SK-N-MC (cell line): ENCODE measurements around the gene MCF2.

ENCODE experiments used
- DNase-seq: peaks from one replicate; pipeline ENCODE4 v3.0.0-alpha.2; 2011; ENCODE audit warnings: low read depth, low spot score
- H3K27ac ChIP-seq: fragments of 200-600 bp; sonication (generic); 2 replicates; pipeline ENCODE4 v1.5.1; 2016; ENCODE audit warnings: mixed run types
- H3K36me3 ChIP-seq: fragments of 200-600 bp; sonication (generic); 2 replicates; pipeline ENCODE4 v1.6.1; 2017; ENCODE audit warnings: antibody characterized with exemption, low read length, mixed read lengths; ENCODE audit not compliant: insufficient read depth
- H3K4me3 ChIP-seq: fragments of 200-600 bp; sonication (generic); 2 replicates; pipeline ENCODE4 v1.5.1; 2016
- H3K9ac ChIP-seq: fragments of 200-600 bp; sonication (generic); 2 replicates; pipeline ENCODE4 v1.8.0; 2017; ENCODE audit warnings: mixed run types, mixed read lengths; ENCODE audit not compliant: insufficient read length
- H3K9me3 ChIP-seq: fragments of 200-600 bp; sonication (generic); 2 replicates; pipeline ENCODE4 v1.6.1; 2017; ENCODE audit warnings: low read depth, mild to moderate bottlenecking, antibody characterized with exemption, low read length, moderate library complexity, mixed read lengths
- EZH2 ChIP-seq: fragments of 200-600 bp; sonication (generic); IDR thresholded peaks from one replicate; pipeline ENCODE4 v1.6.1; 2017; ENCODE audit warnings: antibody characterized with exemption
- FOXP2 ChIP-seq: optimal IDR thresholded peaks from 2 replicates; pipeline ENCODE3; 2011; ENCODE audit warnings: mild to moderate bottlenecking, moderate library complexity; ENCODE audit not compliant: insufficient read depth; ENCODE audit errors: extremely low read length, control extremely low read depth
- POLR2AphosphoS5 ChIP-seq: IDR thresholded peaks from 2 replicates; pipeline ENCODE4 v1.6.1; 2012; ENCODE audit warnings: mild to moderate bottlenecking, low read depth, low read length, borderline replicate concordance

MCF2 gene

DNA sequence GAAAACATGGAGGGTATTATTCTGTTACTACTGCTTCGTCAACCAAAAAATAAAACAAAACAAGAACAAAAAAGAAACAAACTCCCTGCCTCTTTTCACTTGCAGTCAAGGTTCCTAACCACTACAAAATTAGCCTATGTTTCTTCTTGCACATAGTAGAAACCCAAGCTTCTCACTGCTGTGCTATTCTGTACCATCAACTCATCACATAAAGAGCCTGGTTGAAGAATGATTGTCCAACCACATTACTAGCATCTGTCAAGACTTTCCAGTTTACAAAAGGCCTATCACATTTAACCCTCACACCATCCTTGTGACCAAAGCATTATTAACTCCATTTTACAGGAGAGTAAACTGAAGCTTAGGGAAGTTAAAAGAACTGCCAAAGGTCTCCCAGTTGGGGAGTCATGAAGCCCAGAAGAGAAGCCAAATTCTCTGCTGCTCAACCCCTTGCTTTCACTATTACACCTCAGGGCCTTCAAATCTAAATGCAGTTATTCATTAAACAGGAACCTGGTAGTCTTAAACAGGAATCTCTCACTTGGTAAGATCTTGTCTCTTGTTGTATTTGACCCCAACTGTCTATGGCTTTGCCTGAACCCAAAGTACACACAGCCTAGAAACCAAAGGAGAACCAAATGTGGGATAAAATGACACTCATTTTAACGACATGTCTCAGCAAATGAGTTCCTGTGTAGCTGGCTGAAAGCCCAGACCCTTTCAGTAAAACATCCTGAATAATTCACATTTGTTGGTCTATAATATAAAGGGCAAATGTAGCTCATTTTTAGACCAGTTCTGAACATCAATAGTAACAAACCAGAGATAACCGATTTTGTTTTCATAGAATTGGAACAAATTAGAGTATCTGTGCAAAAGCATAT lies 168.8 kb downstream of the MCF2 start:
- DNase-seq = no peak
- H3K9ac ChIP-seq = no peak overlapping the region
- H3K9me3 ChIP-seq = no peaks in the 10 kb centered on the region
- H3K36me3 ChIP-seq = no peaks in the 10 kb centered on the region
- H3K27ac ChIP-seq = no peak overlapping the region
- TF ChIP-seq FOXP2 (no peak), EZH2 (no peak), POLR2AphosphoS5 (no peak)
- H3K4me3 ChIP-seq = no peak overlapping the region

DNA sequence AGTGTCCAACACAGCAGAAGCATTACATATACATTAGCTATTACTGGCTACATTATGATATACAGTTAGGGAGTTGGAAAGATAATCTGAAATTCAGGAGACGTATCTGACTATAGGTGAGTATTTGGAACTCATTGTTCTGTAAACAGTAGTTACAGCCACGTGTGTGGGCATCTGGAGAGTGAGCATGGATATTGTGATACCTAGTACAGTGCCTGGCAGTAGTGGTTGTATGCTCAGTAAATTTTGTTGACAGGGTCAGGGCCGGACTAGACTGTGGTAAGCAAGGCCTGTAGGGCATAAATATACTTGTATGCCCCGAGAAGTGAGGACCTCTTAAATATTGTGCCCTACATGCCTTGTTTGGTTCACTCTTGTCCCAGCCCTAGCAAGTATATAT lies 174.5 kb downstream of the MCF2 start:
- H3K9me3 ChIP-seq = no peaks in the 10 kb centered on the region
- H3K9ac ChIP-seq = no peak overlapping the region
- no peak overlapping the region for H3K4me3 ChIP-seq
- no peak overlapping the region for H3K27ac ChIP-seq
- no peak for DNase-seq
- TF ChIP-seq FOXP2 (no peak), POLR2AphosphoS5 (no peak), EZH2 (no peak)
- H3K36me3 ChIP-seq = no peaks in the 10 kb centered on the region

- H3K36me3 ChIP-seq = no peaks in the 10 kb centered on the region
- H3K4me3 ChIP-seq = no peak overlapping the region
- no peaks in the 10 kb centered on the region for H3K9me3 ChIP-seq
- no peak overlapping the region for H3K27ac ChIP-seq
- no peak overlapping the region for H3K9ac ChIP-seq
- DNase-seq = no peak
- TF ChIP-seq POLR2AphosphoS5 (no peak), EZH2 (no peak), FOXP2 (no peak)
Measured at GRCh38 chrX:139532834-139533233, 175.1 kb downstream of the MCF2 start.
